Fibroblast of the aortic adventitia (primary cell): ENCODE measurements around the gene PALM2AKAP2. TPM values are rescaled to one million over a fixed set of nuclear protein-coding genes. Genes with fewer than 3 reads are reported as not detected.

Source experiments
- DNase-seq: peaks from one replicate; pipeline ENCODE4 v3.0.0-alpha.2; 2010; ENCODE audit warnings: low read depth
- H3K4me3 ChIP-seq: 2 replicates; pipeline ENCODE4 v1.5.1; 2011; ENCODE audit warnings: low read depth, mild to moderate bottlenecking, control low read depth, low read length, moderate library complexity
- total RNA-seq: library from RNA; depleted of rRNA; stranded (reverse); fragments of >200 nt; gene quantifications from 2 replicates; pipeline ENCODE4 v1.2.3, GENCODE V29; 2012; ENCODE audit warnings: low replicate concordance
- TF ChIP-seq, protein P1 (sequence below): IDR thresholded peaks from 2 replicates; pipeline ENCODE4 v1.5.1; 2011; ENCODE audit warnings: mild to moderate bottlenecking, low read length, control low read depth, inconsistent platforms; ENCODE audit not compliant: insufficient read depth

PALM2AKAP2 gene
- total RNA-seq, 1 donor = 4.2 TPM

DNA sequence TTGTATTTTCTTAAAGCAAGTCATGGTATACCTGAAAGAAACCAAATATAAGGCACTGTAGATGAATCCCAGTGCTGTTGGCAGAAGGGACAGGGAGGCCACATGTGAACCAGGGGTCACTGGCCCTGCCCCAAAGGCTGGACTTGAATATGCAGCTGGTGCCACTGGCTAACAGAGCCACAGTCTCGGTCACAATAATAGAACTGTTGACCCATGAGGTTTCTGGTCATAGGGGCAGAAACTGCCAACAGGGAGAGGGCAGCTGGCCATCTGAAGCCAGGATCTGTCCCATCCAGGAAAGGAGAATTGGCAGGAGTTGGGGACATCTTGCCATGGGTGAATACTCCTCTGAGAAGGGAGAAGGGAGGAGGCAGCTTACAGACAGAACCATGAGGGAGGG lies 31.9 kb downstream of the PALM2AKAP2 start:
- H3K4me3 ChIP-seq = no peak overlapping the region
- no peak for DNase-seq
- TF ChIP-seq, protein P1, sequence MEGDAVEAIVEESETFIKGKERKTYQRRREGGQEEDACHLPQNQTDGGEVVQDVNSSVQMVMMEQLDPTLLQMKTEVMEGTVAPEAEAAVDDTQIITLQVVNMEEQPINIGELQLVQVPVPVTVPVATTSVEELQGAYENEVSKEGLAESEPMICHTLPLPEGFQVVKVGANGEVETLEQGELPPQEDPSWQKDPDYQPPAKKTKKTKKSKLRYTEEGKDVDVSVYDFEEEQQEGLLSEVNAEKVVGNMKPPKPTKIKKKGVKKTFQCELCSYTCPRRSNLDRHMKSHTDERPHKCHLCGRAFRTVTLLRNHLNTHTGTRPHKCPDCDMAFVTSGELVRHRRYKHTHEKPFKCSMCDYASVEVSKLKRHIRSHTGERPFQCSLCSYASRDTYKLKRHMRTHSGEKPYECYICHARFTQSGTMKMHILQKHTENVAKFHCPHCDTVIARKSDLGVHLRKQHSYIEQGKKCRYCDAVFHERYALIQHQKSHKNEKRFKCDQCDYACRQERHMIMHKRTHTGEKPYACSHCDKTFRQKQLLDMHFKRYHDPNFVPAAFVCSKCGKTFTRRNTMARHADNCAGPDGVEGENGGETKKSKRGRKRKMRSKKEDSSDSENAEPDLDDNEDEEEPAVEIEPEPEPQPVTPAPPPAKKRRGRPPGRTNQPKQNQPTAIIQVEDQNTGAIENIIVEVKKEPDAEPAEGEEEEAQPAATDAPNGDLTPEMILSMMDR = no peak

DNA sequence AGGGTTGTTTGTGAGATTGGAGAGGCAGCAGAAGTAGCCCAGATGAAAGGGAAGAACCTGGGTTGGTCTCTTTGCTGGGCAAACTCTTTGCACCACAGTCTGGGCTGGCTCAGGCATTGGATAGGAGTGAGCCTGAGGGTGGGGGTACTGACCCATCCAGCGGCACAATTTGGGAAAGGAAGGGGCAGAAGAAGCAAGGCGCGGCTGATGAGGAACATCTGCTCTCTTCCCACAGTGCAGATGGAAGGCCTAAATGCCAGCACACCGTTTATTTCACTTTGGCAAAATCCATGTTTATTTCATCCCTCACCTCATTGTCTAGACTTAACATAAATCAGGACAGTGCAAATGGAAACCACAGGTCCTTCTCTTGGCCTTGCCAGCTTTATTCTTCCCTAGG lies 32.3 kb downstream of the PALM2AKAP2 start:
- no peak for DNase-seq
- TF ChIP-seq, protein P1 = no peak
- no peak overlapping the region for H3K4me3 ChIP-seq

DNA sequence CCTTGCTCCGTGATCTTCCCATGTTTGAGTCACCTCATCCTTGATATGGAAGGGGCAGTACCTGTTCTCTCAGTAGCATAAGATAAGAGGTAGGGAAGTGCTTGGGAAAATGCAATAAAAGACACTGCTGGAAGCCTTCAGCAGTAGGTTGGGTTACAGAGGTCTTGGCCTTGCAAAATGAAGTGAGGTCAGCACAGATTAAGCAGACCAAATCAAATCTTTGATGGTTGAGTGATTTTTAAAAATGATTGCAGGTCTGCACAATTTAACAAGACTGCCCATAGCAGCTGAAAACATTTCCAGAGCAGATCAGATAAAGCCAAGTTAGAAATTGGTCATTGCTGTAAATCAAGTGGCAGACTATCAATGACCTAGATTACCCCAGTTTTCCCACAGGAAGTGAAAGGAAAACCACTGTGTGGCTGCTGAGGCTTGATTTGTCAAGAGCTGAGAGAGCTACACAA lies 32.9 kb downstream of the PALM2AKAP2 start:
- DNase-seq = no peak
- TF ChIP-seq, protein P1 = no peak
- no peak overlapping the region for H3K4me3 ChIP-seq

DNA sequence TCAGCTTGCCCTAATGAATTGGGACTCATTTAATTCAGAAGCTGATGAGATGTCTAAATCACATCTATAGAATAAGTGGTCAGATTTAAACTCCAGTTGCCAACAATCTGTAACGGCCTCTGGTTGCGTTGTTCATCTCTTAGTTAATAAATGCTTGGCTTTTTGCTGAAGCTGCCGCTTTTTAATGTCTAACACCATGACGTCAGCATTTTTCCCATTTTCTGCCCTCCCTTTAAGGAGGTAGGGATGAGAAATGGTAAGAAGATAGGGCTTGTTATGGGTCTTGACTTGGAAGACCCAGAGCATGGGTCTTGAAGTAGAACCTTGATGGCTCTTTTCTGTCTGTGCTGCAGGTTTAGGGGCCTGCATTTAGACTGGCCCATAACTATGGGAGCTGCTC lies 33.3 kb downstream of the PALM2AKAP2 start:
- no peak overlapping the region for H3K4me3 ChIP-seq
- no peak for DNase-seq
- TF ChIP-seq, protein P1 = no peak

DNA sequence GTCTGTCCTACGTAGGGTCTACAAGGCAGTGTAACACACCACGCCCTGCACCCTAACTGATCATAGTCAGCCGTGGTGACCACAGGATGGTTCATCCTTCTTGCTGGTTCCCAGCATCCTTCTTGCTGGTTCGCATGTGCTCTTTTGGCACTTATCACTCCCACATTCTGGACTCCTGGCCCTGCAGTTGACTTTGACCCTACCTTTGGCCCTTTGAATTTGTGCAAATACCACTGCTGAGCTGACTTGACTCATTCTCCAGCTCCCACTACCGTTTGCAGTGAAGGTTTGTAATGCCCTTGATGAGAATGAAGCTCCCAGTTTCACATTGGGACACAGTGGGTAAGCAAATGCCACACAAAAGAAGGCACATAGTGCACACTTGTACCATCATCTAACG lies 33.8 kb downstream of the PALM2AKAP2 start:
- no peak overlapping the region for H3K4me3 ChIP-seq
- TF ChIP-seq, protein P1 = no peak
- no peak for DNase-seq

DNA sequence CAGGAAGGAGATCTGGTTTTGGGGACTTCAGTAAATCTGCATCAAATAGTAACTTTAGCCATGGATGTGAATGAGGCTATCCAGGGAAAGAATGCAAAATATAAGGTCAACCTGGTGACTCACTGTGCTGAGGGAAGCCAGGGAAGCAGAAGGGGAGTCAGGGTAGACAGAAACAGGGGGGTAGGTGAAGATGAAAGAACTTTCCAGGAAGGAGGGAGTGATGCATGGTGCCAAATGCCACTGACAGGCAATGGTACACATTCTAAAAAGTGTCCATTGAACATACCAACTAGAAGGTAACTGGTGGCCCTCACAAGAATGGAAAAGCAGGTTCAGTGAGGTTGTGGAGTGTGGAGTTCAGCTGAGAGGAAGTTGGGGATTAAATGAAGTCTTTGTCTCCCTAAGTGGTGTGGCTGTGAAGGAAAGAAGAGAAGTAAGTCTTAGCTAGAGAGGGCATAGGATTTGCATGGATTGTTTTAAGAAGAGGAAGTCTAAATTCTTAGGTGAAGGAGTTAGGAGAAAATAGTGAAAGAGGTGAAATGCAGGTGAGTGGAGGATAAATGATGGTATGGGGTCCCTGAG lies 35.5 kb downstream of the PALM2AKAP2 start:
- TF ChIP-seq, protein P1 = no peak
- peak; percentile 41 for DNase-seq
- no peak overlapping the region for H3K4me3 ChIP-seq

DNA sequence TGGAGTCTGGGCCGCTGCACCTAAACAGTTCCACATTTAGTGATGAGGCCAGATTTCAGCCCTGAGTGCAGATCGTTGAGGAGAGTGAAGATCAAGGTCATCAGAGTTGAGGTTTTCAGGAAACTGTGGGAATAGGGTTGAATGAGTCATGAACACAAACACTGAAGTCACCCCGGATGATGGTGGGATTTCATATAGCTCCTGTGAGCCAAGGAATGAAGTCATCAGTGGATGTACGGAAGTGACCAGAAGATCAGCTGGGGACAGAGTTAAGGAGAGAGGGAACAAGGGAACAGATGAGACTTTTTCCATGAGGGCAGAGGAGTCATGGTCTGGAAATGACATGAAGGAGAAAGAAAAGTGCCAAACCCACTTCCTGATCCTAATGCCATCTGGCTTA lies 36.5 kb downstream of the PALM2AKAP2 start:
- DNase-seq = peak; percentile 94
- no peak overlapping the region for H3K4me3 ChIP-seq

More for the DNA sequence above, 36.5 kb downstream of the PALM2AKAP2 start:
- TF ChIP-seq, protein P1 = no peak
